Transverse colon (tissue), 3 donors: ENCODE measurements around the gene VAPB.

ENCODE experiments used
- CTCF ChIP-seq, 5 experiments: fragments of 200-600 bp in 3 of 5; fragments of 450-650 bp in 2 of 5; sonication (generic) in 3 of 5; IDR thresholded peaks; 1 replicate in 2 of 5; 2 replicates in 3 of 5; pipeline ENCODE4 v1.5.1; 2016 to 2017; ENCODE audit warnings: antibody characterized with exemption in 5 of 5, inconsistent platforms in 3 of 5, mild to moderate bottlenecking in 2 of 5, moderate library complexity in 1 of 5
- POLR2A ChIP-seq: fragments of 450-650 bp; IDR thresholded peaks from one replicate; pipeline ENCODE4 v1.6.1; 2016; ENCODE audit warnings: antibody characterized with exemption, mild to moderate bottlenecking, moderate library complexity

DNA sequence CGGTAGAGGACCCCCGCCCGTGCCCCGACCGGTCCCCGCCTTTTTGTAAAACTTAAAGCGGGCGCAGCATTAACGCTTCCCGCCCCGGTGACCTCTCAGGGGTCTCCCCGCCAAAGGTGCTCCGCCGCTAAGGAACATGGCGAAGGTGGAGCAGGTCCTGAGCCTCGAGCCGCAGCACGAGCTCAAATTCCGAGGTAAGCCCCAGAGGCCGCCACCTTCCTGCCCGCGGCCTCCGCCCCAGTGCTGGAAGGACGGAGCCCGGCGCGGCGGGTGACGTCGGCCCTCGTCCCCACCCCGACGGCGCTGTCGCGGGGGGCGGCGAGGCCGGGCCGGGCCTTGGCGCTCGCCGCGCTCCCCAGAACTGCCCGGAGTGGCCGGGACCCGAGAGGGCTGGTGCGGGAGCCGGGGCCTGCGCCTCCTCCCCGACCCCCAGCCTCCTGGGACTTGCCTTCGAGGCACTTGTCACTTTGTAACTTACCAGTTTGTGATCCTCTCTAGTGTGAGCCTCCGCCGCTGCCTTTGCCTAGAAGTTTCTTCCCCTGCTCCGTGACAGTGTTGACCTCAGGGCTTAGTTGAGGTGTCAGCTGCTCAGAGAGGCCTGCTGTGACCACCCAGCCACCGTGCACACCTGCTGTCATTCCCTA, 417 bp downstream of the VAPB start:
- TF ChIP-seq CTCF (IDR thresholded peaks at IDR 0.05) (no peak), POLR2A (peak; percentile 37)
